ENCODE data around the gene SHBG. TPM values are rescaled to one million over a fixed set of nuclear protein-coding genes. Genes with fewer than 3 reads are reported as not detected.

The SHBG gene
- total and polyA plus RNA-seq, 10 of the 15 experiments (the other 5 are each of a cell fraction or from before 2014, with no cell fraction given): not detected

DNA sequence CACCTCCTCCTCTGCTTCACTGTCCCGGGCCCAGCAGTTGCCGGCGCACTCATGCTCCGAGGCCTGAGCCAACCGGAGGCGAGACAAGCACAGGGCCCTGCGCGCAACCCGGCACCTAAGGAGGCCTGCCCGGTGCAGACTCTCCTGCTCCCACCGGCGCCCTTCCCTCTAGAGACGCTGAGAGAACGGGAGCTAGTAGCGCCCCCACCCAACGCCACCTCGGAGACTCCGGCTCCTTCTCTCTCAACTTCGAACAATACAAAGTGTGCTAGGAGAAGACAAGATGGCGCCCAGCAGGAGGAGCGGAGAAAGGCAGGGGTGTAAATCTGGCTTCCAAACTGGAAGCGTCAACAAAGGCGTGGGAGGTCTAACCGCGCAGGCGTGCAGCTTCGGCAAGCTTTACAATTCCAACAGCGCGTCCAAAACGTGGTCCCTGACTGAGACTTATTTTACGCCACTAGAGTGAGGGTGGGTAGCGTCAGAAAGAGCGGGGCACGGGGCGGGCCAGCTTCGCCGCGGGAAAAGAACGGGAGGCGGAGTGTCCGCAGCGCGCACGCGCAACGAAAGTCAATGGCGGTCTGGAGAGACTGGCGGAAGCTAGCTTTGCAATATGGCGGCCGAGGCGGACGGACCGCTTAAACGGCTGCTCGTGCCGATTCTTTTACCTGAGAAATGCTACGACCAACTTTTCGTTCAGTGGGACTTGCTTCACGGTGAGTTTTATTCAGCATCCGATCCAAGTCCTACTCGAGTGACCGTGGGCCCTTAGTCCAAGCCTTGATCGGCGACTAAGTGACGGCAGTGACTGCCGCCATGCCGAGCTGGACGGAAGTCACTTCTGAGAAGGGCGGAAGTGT, 46.5 kb upstream of the SHBG start, which contains the start of gene MPDU1 (continued):
- no peak for TF ChIP-seq STAT3 (IDR thresholded peaks at IDR 0.05; ENCODE audit: low read depth, low read length)
- peak; percentile 77 for TF ChIP-seq HCFC1 (IDR thresholded peaks at IDR 0.05; ENCODE audit: low read length)
- no peak for TF ChIP-seq FOXK2 (IDR thresholded peaks at IDR 0.05)
- TF ChIP-seq, protein P1, sequence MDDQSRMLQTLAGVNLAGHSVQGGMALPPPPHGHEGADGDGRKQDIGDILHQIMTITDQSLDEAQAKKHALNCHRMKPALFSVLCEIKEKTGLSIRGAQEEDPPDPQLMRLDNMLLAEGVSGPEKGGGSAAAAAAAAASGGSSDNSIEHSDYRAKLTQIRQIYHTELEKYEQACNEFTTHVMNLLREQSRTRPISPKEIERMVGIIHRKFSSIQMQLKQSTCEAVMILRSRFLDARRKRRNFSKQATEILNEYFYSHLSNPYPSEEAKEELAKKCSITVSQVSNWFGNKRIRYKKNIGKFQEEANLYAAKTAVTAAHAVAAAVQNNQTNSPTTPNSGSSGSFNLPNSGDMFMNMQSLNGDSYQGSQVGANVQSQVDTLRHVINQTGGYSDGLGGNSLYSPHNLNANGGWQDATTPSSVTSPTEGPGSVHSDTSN (IDR thresholded peaks at IDR 0.05; ENCODE audit: insufficient replicate concordance, low read depth, low read length): no peak

DNA sequence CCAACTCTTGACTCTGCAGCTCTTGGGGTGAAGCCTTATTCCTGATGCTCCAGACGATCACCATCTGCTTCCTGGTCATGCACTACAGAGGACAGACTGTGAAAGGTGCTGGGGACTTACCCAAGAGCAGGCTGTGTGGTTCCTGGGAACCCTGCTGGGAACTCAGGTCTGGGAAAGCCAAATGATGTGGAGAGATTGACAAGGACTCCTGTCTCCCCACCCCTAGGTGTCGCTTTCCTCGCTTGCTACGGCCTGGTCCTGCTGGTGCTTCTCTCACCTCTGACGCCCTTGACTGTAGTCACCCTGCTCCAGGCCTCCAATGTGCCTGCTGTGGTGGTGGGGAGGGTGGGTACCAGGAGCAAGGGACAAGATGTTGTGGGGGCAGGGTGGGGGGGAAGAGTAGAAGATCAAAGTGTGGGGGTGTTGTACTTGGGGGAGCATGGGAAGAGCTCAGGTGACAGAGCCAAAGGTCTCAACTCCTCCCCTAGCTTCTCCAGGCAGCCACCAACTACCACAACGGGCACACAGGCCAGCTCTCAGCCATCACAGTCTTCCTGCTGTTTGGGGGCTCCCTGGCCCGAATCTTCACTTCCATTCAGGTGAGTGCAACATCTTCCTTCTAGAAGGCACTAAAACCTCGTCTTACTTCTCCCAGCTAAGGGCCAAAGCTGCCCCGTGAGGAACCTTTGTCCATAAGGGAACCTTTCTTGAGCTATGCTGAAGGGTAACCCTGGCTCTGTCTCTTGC, 43.1 kb upstream of the SHBG start:
- ChIA-PET POLR2A (interaction anchor here (0.6 to 3.6 kb wide), 4 partner anchors 13 to 101 kb away, joined by 3 to 39 read pairs (median 9); partner anchors contain the start of genes TP53 and WRAP53), CTCF (interaction anchor here (0.6 to 1.3 kb wide), 3 partner anchors 26 to 216 kb away, joined by 3 to 7 read pairs (median 3); no protein-coding TSS in a partner anchor), RAD21 (ENCODE audit: unreplicated experiment) (interaction anchor here (0.9 to 4.0 kb wide), 2 partner anchors 100 to 231 kb away, joined by 5 to 43 read pairs; partner anchors contain the start of genes TP53 and WRAP53), SMC1A (ENCODE audit: uncharacterized antibody, unreplicated experiment) (interaction anchor here (0.6 to 4.6 kb wide), 2 partner anchors 11 to 100 kb away, joined by 3 to 42 read pairs; partner anchors contain the start of genes TP53 and WRAP53)
- Histone ChIP-seq H3K27me3 (replicated peaks in 1 of 2; ENCODE audit: control insufficient read depth in 2 of 2, insufficient read depth in 2 of 2, low read length in 1 of 2) (no peaks in the 10 kb centered on the region), H3K9me3 (replicated peaks; ENCODE audit: control insufficient read depth, insufficient read depth, low read length) (no peaks in the 10 kb centered on the region), H3K4me2 (ENCODE audit: control insufficient read depth, insufficient read depth) (no peak overlapping the region), H2AFZ (ENCODE audit: control insufficient read depth, low read depth, low read length) (no peak overlapping the region), H3K4me1 (ENCODE audit: control insufficient read depth, insufficient read depth, low read length) (peaks cover 19% of the 10 kb centered on the region), H3K27ac (ENCODE audit: control insufficient read depth, insufficient read depth) (no peak overlapping the region), H3K79me2 (ENCODE audit: control insufficient read depth, insufficient read depth, low read length) (peaks cover 28% of the 10 kb centered on the region), H3K36me3 (ENCODE audit: control insufficient read depth in 2 of 2, insufficient read depth in 2 of 2, low read length in 1 of 2) (peaks cover 5 to 9% of the 10 kb centered on the region in 2 experiments), H3K4me3 (no peak overlapping the region), H3K9ac (ENCODE audit: control insufficient read depth, insufficient read depth, low read length) (no peak overlapping the region), H4K20me1 (ENCODE audit: control insufficient read depth, insufficient read depth) (no peaks in the 10 kb centered on the region)
- FAIRE-seq: no peak
- no peak for DNase-seq (ENCODE audit: low read depth, low spot score)
- 53% methylated on average over 9 of the region's 9 CpGs for WGBS (ENCODE audit: insufficient coverage, insufficient replicate concordance, low lambda C conversion rate, missing lambda C conversion rate)
- intact Hi-C loops (cut with micrococcal nuclease; ENCODE audit: unreplicated experiment) (no loop called here), in situ Hi-C loops (cut with MboI) (no loop called here)
- BruUV-seq (replicated peaks): no TSS peak
- TF ChIP-seq, protein P2, sequence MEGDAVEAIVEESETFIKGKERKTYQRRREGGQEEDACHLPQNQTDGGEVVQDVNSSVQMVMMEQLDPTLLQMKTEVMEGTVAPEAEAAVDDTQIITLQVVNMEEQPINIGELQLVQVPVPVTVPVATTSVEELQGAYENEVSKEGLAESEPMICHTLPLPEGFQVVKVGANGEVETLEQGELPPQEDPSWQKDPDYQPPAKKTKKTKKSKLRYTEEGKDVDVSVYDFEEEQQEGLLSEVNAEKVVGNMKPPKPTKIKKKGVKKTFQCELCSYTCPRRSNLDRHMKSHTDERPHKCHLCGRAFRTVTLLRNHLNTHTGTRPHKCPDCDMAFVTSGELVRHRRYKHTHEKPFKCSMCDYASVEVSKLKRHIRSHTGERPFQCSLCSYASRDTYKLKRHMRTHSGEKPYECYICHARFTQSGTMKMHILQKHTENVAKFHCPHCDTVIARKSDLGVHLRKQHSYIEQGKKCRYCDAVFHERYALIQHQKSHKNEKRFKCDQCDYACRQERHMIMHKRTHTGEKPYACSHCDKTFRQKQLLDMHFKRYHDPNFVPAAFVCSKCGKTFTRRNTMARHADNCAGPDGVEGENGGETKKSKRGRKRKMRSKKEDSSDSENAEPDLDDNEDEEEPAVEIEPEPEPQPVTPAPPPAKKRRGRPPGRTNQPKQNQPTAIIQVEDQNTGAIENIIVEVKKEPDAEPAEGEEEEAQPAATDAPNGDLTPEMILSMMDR (IDR thresholded peaks at IDR 0.05 in 2 of 3, conservative IDR thresholded peaks at IDR 0.05 in 1 of 3; ENCODE audit: control insufficient read depth in 2 of 3, extremely low read depth in 1 of 3, insufficient read depth in 1 of 3, low read depth in 3 of 3, low read length in 3 of 3): peak in 2 of 3 experiments; percentile 18 to 22; a peak in 3 of 6 replicates
- no peak for TF ChIP-seq CBFB (IDR thresholded peaks at IDR 0.05; ENCODE audit: low read depth)
- ATAC-seq: no peak
